Thyroid gland (tissue), 4 donors: ENCODE measurements around the gene NUP93.

Experiments used
- POLR2A ChIP-seq, 2 donors: fragments of 450-650 bp; IDR thresholded peaks; one replicate each; pipeline ENCODE4 v1.6.1; 2017; ENCODE audit warnings: antibody characterized with exemption in 2 of 2, mild to moderate bottlenecking in 2 of 2, moderate library complexity in 1 of 2
- TF ChIP-seq, protein P1 (sequence below), 6 experiments: fragments of 200-600 bp in 3 of 6; fragments of 450-650 bp in 3 of 6; sonication (generic) in 3 of 6; IDR thresholded peaks; one replicate each; pipeline ENCODE4 v1.5.1; 2016 to 2019; ENCODE audit warnings: antibody characterized with exemption in 6 of 6, mild to moderate bottlenecking in 2 of 6, inconsistent platforms in 1 of 6, moderate library complexity in 1 of 6

DNA sequence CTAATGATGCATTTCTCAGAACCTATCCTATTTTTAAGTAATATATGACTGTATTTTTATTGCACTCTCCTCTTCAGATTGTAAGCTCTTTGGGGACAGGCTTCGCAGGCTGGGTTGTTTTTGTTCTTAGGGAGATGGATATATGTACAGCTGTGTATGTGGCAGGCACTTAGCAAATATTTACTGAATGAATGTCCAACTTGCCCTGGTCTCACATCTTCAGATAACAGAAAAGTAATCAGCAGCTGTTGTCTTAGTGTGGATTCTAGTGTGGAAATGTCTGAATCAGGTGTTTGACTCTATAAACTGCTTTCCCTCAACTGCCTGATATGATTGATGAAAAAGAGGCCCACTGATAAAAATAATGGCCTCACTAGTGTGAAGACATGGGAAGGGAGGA, 88.0 kb downstream of the NUP93 start:
- TF ChIP-seq, protein P1, sequence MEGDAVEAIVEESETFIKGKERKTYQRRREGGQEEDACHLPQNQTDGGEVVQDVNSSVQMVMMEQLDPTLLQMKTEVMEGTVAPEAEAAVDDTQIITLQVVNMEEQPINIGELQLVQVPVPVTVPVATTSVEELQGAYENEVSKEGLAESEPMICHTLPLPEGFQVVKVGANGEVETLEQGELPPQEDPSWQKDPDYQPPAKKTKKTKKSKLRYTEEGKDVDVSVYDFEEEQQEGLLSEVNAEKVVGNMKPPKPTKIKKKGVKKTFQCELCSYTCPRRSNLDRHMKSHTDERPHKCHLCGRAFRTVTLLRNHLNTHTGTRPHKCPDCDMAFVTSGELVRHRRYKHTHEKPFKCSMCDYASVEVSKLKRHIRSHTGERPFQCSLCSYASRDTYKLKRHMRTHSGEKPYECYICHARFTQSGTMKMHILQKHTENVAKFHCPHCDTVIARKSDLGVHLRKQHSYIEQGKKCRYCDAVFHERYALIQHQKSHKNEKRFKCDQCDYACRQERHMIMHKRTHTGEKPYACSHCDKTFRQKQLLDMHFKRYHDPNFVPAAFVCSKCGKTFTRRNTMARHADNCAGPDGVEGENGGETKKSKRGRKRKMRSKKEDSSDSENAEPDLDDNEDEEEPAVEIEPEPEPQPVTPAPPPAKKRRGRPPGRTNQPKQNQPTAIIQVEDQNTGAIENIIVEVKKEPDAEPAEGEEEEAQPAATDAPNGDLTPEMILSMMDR (IDR thresholded peaks at IDR 0.05): no peak
- TF ChIP-seq POLR2A (IDR thresholded peaks at IDR 0.05): no peak
